Lung (tissue), 12 donors: ENCODE results near the gene RAB18. TPM values are rescaled to one million over a fixed set of nuclear protein-coding genes. Genes with fewer than 3 reads are reported as not detected.

Source experiments
- ATAC-seq: fragments of 200-7000 bp; cut with Tn5 transposase; one replicate; pipeline ENCODE4 v1.9.1; 2020; ENCODE audit warnings: moderate number of reproducible peaks; ENCODE audit not compliant: insufficient read depth, low FRiP score
- DNase-seq, 3 donors: peaks; one replicate each; pipeline ENCODE4 v3.0.0-alpha.2; 2013 to 2017
- H3K27ac ChIP-seq, 2 donors: one replicate each; pipeline ENCODE4 v1.5.1; 2013; ENCODE audit warnings: mild to moderate bottlenecking in 2 of 2, moderate library complexity in 2 of 2, control low read depth in 1 of 2, inconsistent platforms in 1 of 2, low read depth in 1 of 2, low read length in 1 of 2
- H3K27me3 ChIP-seq, 3 donors: one replicate each; pipeline ENCODE4 v1.5.1; 2013; ENCODE audit warnings: low read length in 2 of 3; ENCODE audit not compliant: control insufficient read depth in 3 of 3, insufficient read depth in 3 of 3
- H3K36me3 ChIP-seq, 4 donors: one replicate each; pipeline ENCODE4 v1.5.1; 2013; ENCODE audit warnings: low read length in 4 of 4, mild to moderate bottlenecking in 1 of 4, moderate library complexity in 1 of 4; ENCODE audit not compliant: control insufficient read depth in 4 of 4, insufficient read depth in 4 of 4
- H3K4me1 ChIP-seq, 5 donors: one replicate each; pipeline ENCODE4 v1.5.1; 2013; ENCODE audit warnings: low read length in 5 of 5, mild to moderate bottlenecking in 2 of 5, moderate library complexity in 1 of 5; ENCODE audit not compliant: control insufficient read depth in 5 of 5, insufficient read depth in 5 of 5
- H3K4me3 ChIP-seq: one replicate; pipeline ENCODE4 v1.5.1; 2013; ENCODE audit warnings: mild to moderate bottlenecking, control low read depth, moderate library complexity
- H3K9ac ChIP-seq, 2 donors: one replicate each; pipeline ENCODE4 v1.5.1; 2013; ENCODE audit warnings: low read length in 2 of 2, control low read depth in 1 of 2; ENCODE audit not compliant: insufficient read depth in 1 of 2
- H3K9me3 ChIP-seq, 4 donors: one replicate each; pipeline ENCODE4 v1.5.1; 2013; ENCODE audit warnings: low read length in 3 of 4, mild to moderate bottlenecking in 1 of 4, moderate library complexity in 1 of 4; ENCODE audit not compliant: control insufficient read depth in 4 of 4, insufficient read depth in 3 of 4
- CTCF ChIP-seq: IDR thresholded peaks from 2 replicates; pipeline ENCODE4 v1.5.1; 2012; ENCODE audit warnings: mild to moderate bottlenecking; ENCODE audit errors: control extremely low read depth, extremely low read depth
- WGBS, 2 donors: extraction: QIAGEN DNeasy Blood & Tissue Kit; methylation state at CpG; one replicate each; pipeline ENCODE4 v1.1.7; 2013; 5-methylcytosine and 5-hydroxymethylcytosine counted together
- polyA plus RNA-seq, 2 donors: library from polyadenylated mRNA; stranded (reverse); fragments of 200-250 nt; gene quantifications; one replicate each; pipeline ENCODE4 v1.2.1, GENCODE V29; 2013
- total RNA-seq, 2 donors: library from RNA; depleted of rRNA in 1 of 2; stranded (reverse); fragments of >200 nt in 1 of 2; gene quantifications; one replicate each; pipeline ENCODE4 v1.2.1, GENCODE V29; 2014 to 2021
- donor health status: control.
- donor health status: control.
- donor health status: Bipolar disorder and iron deficiency.
- donor health status: healthy.
- donor health status: DM: yes; HTN: yes; CAD: no.

RAB18 gene
- total and polyA plus RNA-seq, 4 donors: 26.8 to 84.5 (median 55.5) TPM

GRCh38 chr10:27547482-27547881 lies 43.4 kb downstream of the RAB18 start:
- H3K27me3 ChIP-seq: no peaks in the 10 kb centered on the region
- no peak overlapping the region for H3K9ac ChIP-seq
- no peaks in the 10 kb centered on the region for H3K9me3 ChIP-seq
- ATAC-seq: no peak
- H3K4me1 ChIP-seq: peaks cover 0 to 3% (median 0%) of the 10 kb centered on the region in 5 donors
- H3K27ac ChIP-seq: no peak overlapping the region
- peak in 1 of 3 donors; percentile 27 for DNase-seq
- no peak for TF ChIP-seq CTCF
- H3K4me3 ChIP-seq: no peak overlapping the region
- peaks cover 0 to 7% (median 4%) of the 10 kb centered on the region in 4 donors for H3K36me3 ChIP-seq
- WGBS, 2 donors: 94 to 99% methylated on average over 3 of the region's 3 CpGs

DNA sequence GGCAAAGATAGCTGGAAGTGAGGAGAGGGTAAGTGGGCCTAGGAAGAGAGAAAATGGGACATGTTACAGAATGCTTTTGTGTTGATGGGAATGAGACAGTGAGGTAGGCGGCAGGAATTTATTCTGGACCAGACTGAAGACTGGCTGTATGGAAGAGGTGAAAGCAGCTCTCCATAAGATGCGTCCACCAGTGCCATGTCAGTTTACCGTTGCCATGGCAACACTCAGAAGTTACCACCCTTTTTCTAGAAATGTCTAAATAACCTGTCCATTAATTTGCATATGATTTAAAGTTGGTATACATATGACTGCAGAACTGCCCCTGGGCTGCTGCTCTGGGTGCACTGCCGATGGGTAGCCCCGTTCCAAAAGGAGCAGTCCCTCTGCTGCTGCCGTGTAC lies 46.7 kb downstream of the RAB18 start:
- H3K27me3 ChIP-seq: no peaks in the 10 kb centered on the region
- no peak overlapping the region for H3K27ac ChIP-seq
- H3K9ac ChIP-seq: no peak overlapping the region
- no peak for TF ChIP-seq CTCF
- no peak for DNase-seq
- H3K4me1 ChIP-seq: no peaks in the 10 kb centered on the region
- no peak for ATAC-seq
- no peaks in the 10 kb centered on the region for H3K9me3 ChIP-seq
- whole genome bisulfite sequencing, 2 donors: 87 to 88% methylated on average over 6 of the region's 6 CpGs
- peaks cover 0 to 3% (median 0%) of the 10 kb centered on the region in 4 donors for H3K36me3 ChIP-seq
- H3K4me3 ChIP-seq: no peak overlapping the region

DNA sequence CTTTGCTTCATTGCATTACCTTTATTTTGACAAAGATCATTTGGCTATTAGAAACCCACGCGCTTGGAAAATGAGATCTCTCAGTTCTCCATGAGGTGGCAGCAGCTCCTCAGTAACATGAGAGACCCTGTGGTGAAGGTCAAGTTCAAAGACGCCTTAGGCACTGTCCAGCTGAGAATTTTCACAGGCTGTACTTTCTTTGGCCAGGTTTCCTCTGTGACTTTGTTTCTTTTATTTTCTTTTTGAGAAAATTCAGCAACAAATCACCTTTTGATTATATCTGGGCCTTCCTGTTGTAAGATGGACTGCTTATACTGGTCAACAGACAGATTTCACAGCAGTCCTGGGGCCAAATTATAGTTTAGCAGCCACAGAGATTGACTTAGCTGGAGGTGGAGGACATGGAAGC lies 54.5 kb downstream of the RAB18 start:
- Histone ChIP-seq H3K9me3 (no peaks in the 10 kb centered on the region), H3K27ac (no peak overlapping the region), H3K27me3 (no peaks in the 10 kb centered on the region), H3K9ac (no peak overlapping the region), H3K4me3 (no peak overlapping the region), H3K4me1 (no peaks in the 10 kb centered on the region), H3K36me3 (no peaks in the 10 kb centered on the region)
- TF ChIP-seq CTCF: peak; percentile 44
- 5 to 11% methylated on average over 3 of the region's 3 CpGs for WGBS, 2 donors
- DNase-seq (peak; percentile 44 to 70 (median 69)), ATAC-seq (peak; percentile 53)

- no peak overlapping the region for H3K27ac ChIP-seq
- DNase-seq (no peak), ATAC-seq (no peak)
- H3K27me3 ChIP-seq: no peaks in the 10 kb centered on the region
- no peaks in the 10 kb centered on the region for H3K9me3 ChIP-seq
- H3K9ac ChIP-seq: no peak overlapping the region
- no peaks in the 10 kb centered on the region for H3K4me1 ChIP-seq
- H3K4me3 ChIP-seq: no peak overlapping the region
- no peak for TF ChIP-seq CTCF
- H3K36me3 ChIP-seq: no peaks in the 10 kb centered on the region
- 77 to 88% methylated on average over 2 of the region's 2 CpGs for WGBS, 2 donors
Measured at GRCh38 chr10:27561334-27561733, 57.2 kb downstream of the RAB18 start.
